Mesothelial cell of epicardium (in vitro differentiated cells): ENCODE data around the gene DOK6. TPM values are rescaled to one million over a fixed set of nuclear protein-coding genes. Genes with fewer than 3 reads are reported as not detected.

Experiments used
- DNase-seq, 2 experiments: peaks; one replicate each; pipeline ENCODE4 v3.0.0; 2021; ENCODE audit warnings: low spot score in 2 of 2; ENCODE audit not compliant: unreplicated experiment in 2 of 2
- H3K27ac Mint-ChIP-seq: 2 replicates; pipeline ENCODE4 v1.8.0; 2021; ENCODE audit warnings: mixed read lengths
- H3K27me3 Mint-ChIP-seq: 2 replicates; pipeline ENCODE4 v1.8.0; 2021; ENCODE audit warnings: low read depth, mixed read lengths
- H3K36me3 Mint-ChIP-seq: 2 replicates; pipeline ENCODE4 v1.8.0; 2021; ENCODE audit warnings: mixed read lengths
- H3K4me1 Mint-ChIP-seq: 2 replicates; pipeline ENCODE4 v1.8.0; 2021; ENCODE audit warnings: mixed read lengths
- H3K4me3 Mint-ChIP-seq: 2 replicates; pipeline ENCODE4 v1.8.0; 2021; ENCODE audit warnings: mild to moderate bottlenecking, moderate library complexity, mixed read lengths
- H3K9me3 Mint-ChIP-seq: 2 replicates; pipeline ENCODE4 v1.8.0; 2021; ENCODE audit warnings: mixed read lengths
- CTCF ChIP-seq: fragments of 200-600 bp; sonication (generic); IDR thresholded peaks from one replicate; pipeline ENCODE4 v1.5.0; 2021; ENCODE audit warnings: antibody characterized with exemption; ENCODE audit not compliant: unreplicated experiment
- total RNA-seq: library from RNA; stranded (reverse); gene quantifications from 3 replicates; pipeline ENCODE4 v1.2.1, GENCODE V29; 2021

Gene DOK6
- total RNA-seq, 1 donor from 2014 or later = 4.9 TPM

DNA sequence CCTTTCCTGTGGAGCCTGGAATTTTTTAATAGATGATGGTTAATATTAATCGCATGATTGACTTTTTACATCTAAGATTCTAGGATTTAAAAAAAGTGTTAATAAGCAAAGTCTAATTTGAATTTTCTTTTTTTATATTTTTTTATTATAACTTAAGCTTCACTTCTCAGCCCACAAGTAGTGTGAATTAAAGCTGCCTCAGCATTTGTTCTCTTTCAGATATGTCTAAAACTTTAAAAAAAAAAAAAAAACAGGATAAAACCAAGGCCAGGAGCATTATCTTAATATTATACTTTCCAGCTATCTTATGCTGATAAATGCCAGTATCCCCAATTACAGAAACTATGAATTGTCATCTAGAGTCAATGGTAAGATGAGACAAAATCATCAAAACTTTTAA, 437.3 kb downstream of the DOK6 start:
- H3K9me3 Mint-ChIP-seq = no peaks in the 10 kb centered on the region
- peaks cover 3% of the 10 kb centered on the region for H3K27me3 Mint-ChIP-seq
- DNase-seq = no peak
- no peaks in the 10 kb centered on the region for H3K4me1 Mint-ChIP-seq
- H3K36me3 Mint-ChIP-seq = no peaks in the 10 kb centered on the region
- H3K27ac Mint-ChIP-seq = no peak overlapping the region
- TF ChIP-seq CTCF = no peak
- H3K4me3 Mint-ChIP-seq = no peak overlapping the region

GRCh38 chr18:69838620-69839411, 438.1 kb downstream of the DOK6 start:
- Mint-ChIP-seq H3K9me3 (no peaks in the 10 kb centered on the region), H3K36me3 (no peaks in the 10 kb centered on the region), H3K27ac (no peak overlapping the region), H3K4me1 (no peaks in the 10 kb centered on the region), H3K27me3 (peaks cover 3% of the 10 kb centered on the region), H3K4me3 (no peak overlapping the region)
- no peak for DNase-seq
- no peak for TF ChIP-seq CTCF

- Mint-ChIP-seq H3K27me3 (peaks cover 3% of the 10 kb centered on the region), H3K27ac (no peak overlapping the region), H3K4me1 (no peaks in the 10 kb centered on the region), H3K36me3 (no peaks in the 10 kb centered on the region), H3K9me3 (no peaks in the 10 kb centered on the region), H3K4me3 (no peak overlapping the region)
- TF ChIP-seq CTCF = no peak
- DNase-seq = no peak
These were observed 438.8 kb downstream of the DOK6 start for GRCh38 chr18:69839497-69839896.

DNA sequence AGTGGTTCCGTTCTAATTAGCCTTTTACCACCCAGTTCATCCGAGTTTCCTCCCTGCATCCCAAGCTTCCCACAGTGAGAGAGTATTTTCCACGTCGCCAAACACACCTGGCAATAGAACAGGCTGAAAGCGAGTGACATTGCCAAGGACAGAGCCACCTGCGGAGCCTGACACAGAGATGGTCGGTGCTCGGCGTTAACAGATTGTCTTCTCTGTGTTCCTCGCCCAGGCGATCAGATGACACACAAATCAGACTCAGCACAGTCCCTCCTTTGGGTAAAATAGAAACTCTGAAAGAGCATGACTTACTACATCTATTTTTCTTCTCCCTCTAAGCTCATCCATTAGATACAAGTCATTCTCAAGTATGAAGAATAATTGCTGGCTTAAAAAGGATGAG, 439.3 kb downstream of the DOK6 start:
- Mint-ChIP-seq H3K27ac (no peak overlapping the region), H3K4me3 (no peak overlapping the region)

GRCh38 chr18:69840445-69840844, 439.8 kb downstream of the DOK6 start:
- Mint-ChIP-seq H3K27me3 (peaks cover 3% of the 10 kb centered on the region), H3K9me3 (no peaks in the 10 kb centered on the region), H3K4me1 (no peaks in the 10 kb centered on the region), H3K36me3 (no peaks in the 10 kb centered on the region), H3K4me3 (no peak overlapping the region), H3K27ac (no peak overlapping the region)
- TF ChIP-seq CTCF = no peak
- no peak for DNase-seq

More for the DNA sequence above, 439.3 kb downstream of the DOK6 start:
- TF ChIP-seq CTCF = no peak
- Mint-ChIP-seq H3K36me3 (no peaks in the 10 kb centered on the region), H3K9me3 (no peaks in the 10 kb centered on the region), H3K27me3 (peaks cover 3% of the 10 kb centered on the region), H3K4me1 (no peaks in the 10 kb centered on the region)
- DNase-seq = no peak

- no peak overlapping the region for H3K4me3 Mint-ChIP-seq
- H3K27me3 Mint-ChIP-seq = peaks cover 3% of the 10 kb centered on the region
- peaks cover 7% of the 10 kb centered on the region for H3K4me1 Mint-ChIP-seq
- no peaks in the 10 kb centered on the region for H3K36me3 Mint-ChIP-seq
- H3K27ac Mint-ChIP-seq = no peak overlapping the region
- no peak for TF ChIP-seq CTCF
- DNase-seq = no peak
- no peaks in the 10 kb centered on the region for H3K9me3 Mint-ChIP-seq
These were observed 440.4 kb downstream of the DOK6 start for GRCh38 chr18:69841117-69841516.
